IMR-90 (cell line): ENCODE measurements around the gene ABO. TPM values are rescaled to one million over a fixed set of nuclear protein-coding genes. Genes with fewer than 3 reads are reported as not detected.

Experiments used
- ATAC-seq: fragments of 200-7000 bp; cut with Tn5 transposase; 2 replicates; pipeline ENCODE4 v1.9.1; 2020; ENCODE audit warnings: low read depth, mild to moderate bottlenecking, moderate library complexity
- BruUV-seq: library from RNA; stranded (reverse); fragments of 400-500 nt; replicated peaks from 2 replicates; lab custom pipeline; 2021; lab: Mats Ljungman, UMichigan
- CTCF ChIA-PET: fragments of 300-600 bp; formaldehyde crosslinking; extraction: SDS; loops from one replicate; lab custom pipeline; 2021; ENCODE audit warnings: antibody characterized with exemption; lab: Yijun Ruan, JAX
- POLR2A ChIA-PET: fragments of 300-600 bp; sonication (Branson Sonifier 250); formaldehyde crosslinking; loops from one replicate; lab custom pipeline; 2022; ENCODE audit warnings: antibody characterized with exemption; ENCODE audit not compliant: unreplicated experiment; lab: Charles Lee
- DNase-seq: peaks from one replicate; pipeline ENCODE4 v3.0.0; 2013
- H2AFZ ChIP-seq: replicated peaks from 2 replicates; pipeline ENCODE3; 2013; ENCODE audit warnings: low read length, mild to moderate bottlenecking; ENCODE audit not compliant: poor library complexity
- H2AK5ac ChIP-seq: 2 replicates; pipeline ENCODE4 v1.6.1; 2013; ENCODE audit warnings: low read depth, low read length, inconsistent platforms
- H2AK9ac ChIP-seq: replicated peaks from 2 replicates; pipeline ENCODE3; 2013; ENCODE audit warnings: mild to moderate bottlenecking, low read depth, low read length, moderate library complexity; ENCODE audit not compliant: poor library complexity
- H2BK120ac ChIP-seq: 2 replicates; pipeline ENCODE4 v1.6.1; 2013; ENCODE audit warnings: low read depth, low read length, inconsistent platforms
- H2BK15ac ChIP-seq: 3 replicates; pipeline ENCODE4 v1.6.1; 2013; ENCODE audit warnings: low read depth, low read length, inconsistent platforms
- H2BK20ac ChIP-seq: 2 replicates; pipeline ENCODE4 v1.6.1; 2013; ENCODE audit warnings: low read depth, mild to moderate bottlenecking, inconsistent platforms, low read length, moderate library complexity
- H2BK5ac ChIP-seq: 2 replicates; pipeline ENCODE4 v1.6.1; 2013; ENCODE audit warnings: mild to moderate bottlenecking, low read depth, low read length, inconsistent platforms; ENCODE audit not compliant: poor library complexity, severe bottlenecking
- H3K14ac ChIP-seq: replicated peaks from 2 replicates; pipeline ENCODE4 v1.6.1; 2013; ENCODE audit warnings: low read depth, low read length, inconsistent platforms
- H3K18ac ChIP-seq: 2 replicates; pipeline ENCODE4 v1.6.1; 2013; ENCODE audit warnings: low read depth, low read length, control low read depth
- H3K23ac ChIP-seq: 2 replicates; pipeline ENCODE4 v1.6.1; 2013; ENCODE audit warnings: low read depth, low read length, inconsistent platforms
- H3K27ac ChIP-seq: 2 replicates; pipeline ENCODE4 v1.5.1; 2013; ENCODE audit warnings: mild to moderate bottlenecking, control low read depth, low read length; ENCODE audit not compliant: insufficient read depth
- H3K27me3 ChIP-seq: 2 replicates; pipeline ENCODE4 v1.6.1; 2013; ENCODE audit warnings: low read length; ENCODE audit not compliant: control insufficient read depth, insufficient read depth
- H3K36me3 ChIP-seq: 2 replicates; pipeline ENCODE4 v1.6.1; 2013; ENCODE audit warnings: low read length, mixed read lengths; ENCODE audit not compliant: control insufficient read depth, insufficient read depth
- H3K4ac ChIP-seq: 2 replicates; pipeline ENCODE4 v1.6.1; 2013; ENCODE audit warnings: low read depth, low read length, inconsistent platforms
- H3K4me1 ChIP-seq: 2 replicates; pipeline ENCODE4 v1.6.1; 2013; ENCODE audit warnings: low read length, mixed read lengths; ENCODE audit not compliant: control insufficient read depth, insufficient read depth
- H3K4me2 ChIP-seq: 2 replicates; pipeline ENCODE4 v1.6.1; 2013; ENCODE audit warnings: low read depth, mild to moderate bottlenecking, control low read depth, low read length, moderate library complexity
- H3K4me3 ChIP-seq: 2 replicates; pipeline ENCODE4 v1.5.1; 2013; ENCODE audit warnings: low read depth, mild to moderate bottlenecking, control low read depth, low read length, moderate library complexity; ENCODE audit not compliant: insufficient read depth
- H3K56ac ChIP-seq: 2 replicates; pipeline ENCODE4 v1.6.1; 2013; ENCODE audit warnings: low read length, inconsistent platforms; ENCODE audit not compliant: insufficient read depth; ENCODE audit errors: extremely low read depth
- H3K79me1 ChIP-seq, 2 experiments: 2 replicates each; pipeline ENCODE4 v1.6.1; 2013; ENCODE audit warnings: low read length in 2 of 2, inconsistent platforms in 1 of 2, low read depth in 1 of 2
- H3K9ac ChIP-seq: 2 replicates; pipeline ENCODE4 v1.6.1; 2013; ENCODE audit warnings: low read depth, low read length, control low read depth
- H3K9me1 ChIP-seq: 2 replicates; pipeline ENCODE4 v1.6.1; 2013; ENCODE audit warnings: low read length, inconsistent platforms; ENCODE audit not compliant: insufficient read depth
- H3K9me3 ChIP-seq: 2 replicates; pipeline ENCODE4 v1.6.1; 2013; ENCODE audit warnings: low read length; ENCODE audit not compliant: control insufficient read depth, insufficient read depth
- H4K20me1 ChIP-seq: 2 replicates; pipeline ENCODE4 v1.6.1; 2013; ENCODE audit warnings: low read length, inconsistent platforms; ENCODE audit not compliant: insufficient read depth
- H4K5ac ChIP-seq: 2 replicates; pipeline ENCODE4 v1.6.1; 2013; ENCODE audit warnings: mild to moderate bottlenecking, low read depth, low read length, control low read depth
- H4K8ac ChIP-seq, 2 experiments: 2 replicates each; pipeline ENCODE4 v1.6.1; 2013; ENCODE audit warnings: low read depth in 2 of 2, low read length in 2 of 2, control low read depth in 1 of 2, inconsistent platforms in 1 of 2
- H4K91ac ChIP-seq: 2 replicates; pipeline ENCODE4 v1.6.1; 2013; ENCODE audit warnings: low read depth, low read length, inconsistent platforms; ENCODE audit not compliant: insufficient read depth
- BHLHE40 ChIP-seq: fragments of 150-350 bp; IDR thresholded peaks from 2 replicates; pipeline ENCODE4 v1.6.1; 2016; ENCODE audit warnings: mild to moderate bottlenecking, low read depth, low read length
- CEBPB ChIP-seq: IDR thresholded peaks from 2 replicates; pipeline ENCODE4 v1.6.1; 2012; ENCODE audit warnings: low read depth, low read length, improper control_type of control experiment
- CHD1 ChIP-seq: IDR thresholded peaks from 2 replicates; pipeline ENCODE4 v1.6.1; 2012; ENCODE audit warnings: low read depth, low read length, improper control_type of control experiment
- CTCF ChIP-seq: conservative IDR thresholded peaks from 2 replicates; pipeline ENCODE4 v1.5.1; 2012; ENCODE audit warnings: mild to moderate bottlenecking, low read depth, low read length, improper control_type of control experiment
- ELK1 ChIP-seq: fragments of 150-350 bp; IDR thresholded peaks from 2 replicates; pipeline ENCODE4 v1.6.1; 2016; ENCODE audit warnings: low read depth, mild to moderate bottlenecking, low read length, moderate library complexity, borderline replicate concordance
- MAFK ChIP-seq: IDR thresholded peaks from 2 replicates; pipeline ENCODE4 v1.6.1; 2012; ENCODE audit warnings: low read depth, low read length, improper control_type of control experiment
- MAZ ChIP-seq: IDR thresholded peaks from 2 replicates; pipeline ENCODE4 v1.6.1; 2012; ENCODE audit warnings: low read depth, mild to moderate bottlenecking, low read length, improper control_type of control experiment, moderate library complexity, borderline replicate concordance
- NFE2L2 ChIP-seq: fragments of 150-350 bp; IDR thresholded peaks from 2 replicates; pipeline ENCODE4 v1.6.1; 2016; ENCODE audit warnings: low read depth, mild to moderate bottlenecking, low read length
- POLR2A ChIP-seq: IDR thresholded peaks from 2 replicates; pipeline ENCODE4 v1.6.1; 2012; ENCODE audit warnings: mild to moderate bottlenecking, low read depth, low read length
- RAD21 ChIP-seq: IDR thresholded peaks from 2 replicates; pipeline ENCODE4 v1.6.1; 2012; ENCODE audit warnings: low read length, improper control_type of control experiment
- SMC3 ChIP-seq: fragments of 150-350 bp; IDR thresholded peaks from 2 replicates; pipeline ENCODE4 v1.6.1; 2016; ENCODE audit warnings: low read depth, mild to moderate bottlenecking, antibody characterized with exemption, low read length, moderate library complexity
- USF2 ChIP-seq: fragments of 150-350 bp; IDR thresholded peaks from 2 replicates; pipeline ENCODE4 v1.6.1; 2017; ENCODE audit warnings: mild to moderate bottlenecking, antibody characterized with exemption, low read length, low read depth
- WGBS, 2 experiments: methylation state at CpG; one replicate each; pipeline versions ENCODE4 v1.1.5 to v1.1.7; 2013; ENCODE audit warnings: missing lambda C conversion rate in 2 of 2; ENCODE audit not compliant: insufficient read length in 1 of 2; ENCODE audit errors: extremely low coverage in 2 of 2; 5-methylcytosine and 5-hydroxymethylcytosine counted together
- dilution Hi-C: fragments of 300-500 bp; cut with HindIII; formaldehyde crosslinking; loops from one replicate; pipeline ENCODE4 v1.14.3; 2018; ENCODE audit warnings: low sequenced_read_pairs; ENCODE audit not compliant: unreplicated experiment
- in situ Hi-C: fragments of 300-500 bp; cut with MboI; formaldehyde crosslinking; loops from 3 replicates; pipeline ENCODE4 v1.14.3; 2019; ENCODE audit warnings: low sequenced_read_pairs, inconsistent platforms, mixed read lengths
- intact Hi-C: fragments of 100-400 bp; cut with micrococcal nuclease; formaldehyde crosslinking; loops from 2 replicates; pipeline ENCODE4 v1.10.0; 2022
- polyA plus RNA-seq, 3 experiments: library from polyadenylated mRNA; depleted of rRNA; stranded (reverse); fragments of >200 nt; gene quantifications; 2 replicates each; pipeline ENCODE4 v1.2.3, GENCODE V29; 2012; ENCODE audit warnings: low replicate concordance in 1 of 3
- total RNA-seq: library from RNA; depleted of rRNA; stranded (reverse); fragments of >200 nt; gene quantifications from 2 replicates; pipeline ENCODE4 v1.2.3, GENCODE V29; 2012

Gene ABO
- total and polyA plus RNA-seq, 2 of the 4 experiments (the other 2 are of a cell fraction): not detected

- Histone ChIP-seq H3K14ac (no peak overlapping the region), H3K27me3 (peaks cover 12% of the 10 kb centered on the region), H4K20me1 (no peaks in the 10 kb centered on the region), H2AFZ (no peak overlapping the region), H4K91ac (no peak overlapping the region), H3K23ac (no peak overlapping the region), H3K18ac (no peak overlapping the region), H3K9ac (no peak overlapping the region), H3K27ac (no peak overlapping the region), H3K9me3 (no peaks in the 10 kb centered on the region), H3K4me3 (no peak overlapping the region), H3K4me2 (no peak overlapping the region), H2BK15ac (no peak overlapping the region), H2BK120ac (no peak overlapping the region), H2AK5ac (no peak overlapping the region), H3K56ac (no peak overlapping the region), H2BK5ac (no peak overlapping the region), H3K9me1 (no peaks in the 10 kb centered on the region), H3K4ac (no peak overlapping the region), H2BK20ac (no peak overlapping the region), H4K5ac (no peak overlapping the region), H3K36me3 (no peaks in the 10 kb centered on the region), H2AK9ac (no peak overlapping the region), H3K79me1 (no peaks in the 10 kb centered on the region), H3K4me1 (no peaks in the 10 kb centered on the region), H4K8ac (no peak overlapping the region)
- BruUV-seq: no TSS peak
- 50% methylated on average over 1 of the region's 11 CpGs; no CpG with 5 or more reads in 1 of the 2 experiments for WGBS, 2 experiments
- ChIA-PET CTCF (no interaction called here), POLR2A (no interaction called here)
- intact Hi-C loops: no loop called here
- TF ChIP-seq USF2 (no peak), CTCF (no peak), SMC3 (no peak), CEBPB (no peak), NFE2L2 (no peak), MAZ (no peak), POLR2A (no peak), MAFK (no peak), RAD21 (no peak), ELK1 (no peak), BHLHE40 (no peak), CHD1 (no peak)
- DNase-seq (no peak), ATAC-seq (no peak)
- in situ Hi-C loops: no loop called here
- dilution Hi-C loops: no loop called here
Measured at GRCh38 chr9:133235549-133236222, 39.3 kb downstream of the ABO start.
